Stimulated activated CD8-positive, alpha-beta memory T cell treated with anti-CD3 and anti-CD28 coated beads, Interleukin-7, amount 100 ng/mL, for 48 hours (primary cell): ENCODE data around the gene CADM1.

Source experiments
- DNase-seq, 2 donors: peaks; one replicate each; pipeline ENCODE4 v3.0.0-alpha.2; 2020; ENCODE audit warnings: low read depth in 1 of 2; ENCODE audit errors: extremely low read depth in 1 of 2

The CADM1 gene

DNA sequence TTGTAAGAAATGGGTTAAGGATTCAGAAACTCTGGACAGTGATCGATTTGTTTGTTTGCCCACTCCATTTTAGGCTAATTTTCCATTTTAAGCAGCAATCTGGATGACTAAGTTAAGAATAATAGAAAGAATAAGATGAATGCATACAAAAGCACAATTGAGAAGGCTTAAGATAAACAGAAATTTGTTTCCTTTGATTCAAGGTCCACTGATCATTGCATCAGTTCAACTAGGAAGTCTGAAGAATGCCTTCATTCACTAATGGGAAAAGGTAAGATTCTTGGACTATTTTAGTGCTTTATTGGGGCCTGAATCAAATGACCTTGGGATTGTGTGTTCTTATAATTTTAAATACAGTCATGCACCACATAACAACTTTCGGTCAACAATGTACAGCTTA is 140.8 kb downstream of the CADM1 start:
- DNase-seq, result no peak

GRCh38 chr11:115362997-115363396 is 141.2 kb downstream of the CADM1 start:
- DNase-seq, result no peak

DNA sequence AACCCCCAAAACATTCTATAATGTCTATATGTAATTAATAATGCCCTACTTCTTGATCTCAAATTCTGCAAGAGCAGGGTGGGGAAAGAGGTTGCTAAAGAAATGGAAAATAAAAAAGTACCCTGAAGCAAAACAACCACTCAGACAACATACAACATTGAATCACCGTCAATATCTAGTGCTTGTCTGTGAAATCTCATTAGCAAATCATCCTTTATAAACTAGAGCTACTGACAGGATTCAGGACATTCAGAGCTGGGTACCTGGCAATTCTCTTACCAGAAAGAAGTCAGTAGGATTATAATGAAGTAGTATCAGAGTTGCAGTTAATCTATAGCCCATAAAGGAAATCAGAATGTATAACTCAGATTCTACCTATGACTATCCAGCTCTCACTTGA is 143.2 kb downstream of the CADM1 start:
- DNase-seq, result no peak

GRCh38 chr11:115360186-115360824 is 143.9 kb downstream of the CADM1 start:
- DNase-seq, result no peak

- DNase-seq, result no peak
These were observed 147.1 kb downstream of the CADM1 start for GRCh38 chr11:115357066-115357465.

- no peak for DNase-seq
These were observed 151.3 kb downstream of the CADM1 start for GRCh38 chr11:115352805-115353485.

DNA sequence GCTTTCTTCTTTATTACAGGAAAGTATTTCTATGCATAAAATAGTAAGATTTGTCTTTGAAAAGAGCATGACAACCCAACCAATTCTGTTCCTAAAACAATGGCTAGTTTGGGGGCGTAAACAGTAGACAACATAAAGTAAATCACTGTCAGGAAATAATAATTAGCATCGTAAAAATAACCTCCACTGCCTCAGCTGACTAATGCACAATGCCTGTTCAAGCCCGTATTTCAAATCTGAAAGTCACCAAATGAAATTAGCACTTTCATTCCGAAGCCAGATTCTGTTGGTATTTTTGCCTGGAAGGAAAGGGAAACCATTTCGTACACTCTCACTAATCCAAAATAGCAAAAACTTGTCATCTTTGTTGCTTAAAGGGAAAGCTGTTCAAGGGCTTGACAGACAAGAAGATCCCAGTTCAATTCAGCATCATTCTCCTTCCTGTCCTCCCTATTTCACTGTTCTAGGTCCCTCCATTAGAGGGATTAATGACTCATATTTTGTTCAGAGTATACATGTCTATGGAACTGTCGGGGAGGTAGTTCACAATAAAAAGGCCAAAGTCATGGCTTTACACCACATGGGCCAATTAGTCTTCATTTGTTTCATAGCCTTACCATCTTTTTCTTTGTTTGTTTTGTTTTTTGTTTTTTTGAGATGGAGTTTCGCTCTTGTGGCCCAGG is 154.7 kb downstream of the CADM1 start:
- no peak for DNase-seq

- no peak for DNase-seq
These were observed 155.8 kb downstream of the CADM1 start for GRCh38 chr11:115348416-115348815.

GRCh38 chr11:115347106-115347505 is 157.1 kb downstream of the CADM1 start:
- DNase-seq, result no peak

DNA sequence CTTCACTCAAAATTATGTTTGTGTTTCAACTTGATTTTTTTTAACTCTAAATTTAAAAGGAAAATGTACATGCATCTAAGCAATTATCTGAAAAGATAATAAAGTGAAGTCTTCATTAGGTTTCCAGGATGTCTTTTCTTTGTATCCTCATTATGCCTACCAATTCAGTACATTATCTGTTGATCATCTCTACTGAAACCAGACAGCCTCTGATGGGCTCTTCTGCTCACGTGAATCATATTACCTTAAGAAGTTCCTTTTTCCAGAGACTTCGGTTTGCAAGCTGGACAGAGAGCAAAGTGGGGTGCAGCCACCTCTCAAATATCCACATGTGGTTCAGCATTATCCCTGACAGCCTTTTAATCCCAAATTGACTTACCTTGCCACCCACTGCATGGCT is 158.4 kb downstream of the CADM1 start:
- no peak for DNase-seq

GRCh38 chr11:115345361-115345760 is 158.9 kb downstream of the CADM1 start:
- DNase-seq, result no peak

GRCh38 chr11:115344846-115345245 is 159.4 kb downstream of the CADM1 start:
- no peak for DNase-seq

- DNase-seq, result no peak
These were observed 162.1 kb downstream of the CADM1 start for GRCh38 chr11:115342142-115342541.

DNA sequence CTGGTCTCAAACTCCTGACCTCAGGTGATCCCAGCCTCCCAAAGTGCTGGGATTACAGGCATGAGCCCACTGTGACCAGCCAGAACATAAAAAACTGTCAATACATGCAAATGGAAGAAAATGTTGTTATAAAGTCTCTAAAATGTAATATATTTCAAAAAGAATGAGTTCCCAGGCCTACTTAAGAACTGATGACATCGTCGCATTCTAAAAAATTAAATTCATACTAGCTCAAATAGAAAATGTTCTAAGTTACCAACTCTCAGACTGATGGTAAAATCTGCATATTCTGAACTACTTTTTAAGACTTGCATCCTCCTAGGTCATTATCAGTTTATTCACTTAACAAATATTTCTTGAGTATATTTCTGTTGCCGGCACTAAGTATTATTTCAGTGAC is 163.3 kb downstream of the CADM1 start:
- DNase-seq, result no peak

GRCh38 chr11:115338476-115338875 is 165.7 kb downstream of the CADM1 start:
- DNase-seq, result no peak

GRCh38 chr11:115334932-115335788 is 169.1 kb downstream of the CADM1 start:
- no peak for DNase-seq

- no peak for DNase-seq
These were observed 170.3 kb downstream of the CADM1 start for GRCh38 chr11:115333949-115334348.

DNA sequence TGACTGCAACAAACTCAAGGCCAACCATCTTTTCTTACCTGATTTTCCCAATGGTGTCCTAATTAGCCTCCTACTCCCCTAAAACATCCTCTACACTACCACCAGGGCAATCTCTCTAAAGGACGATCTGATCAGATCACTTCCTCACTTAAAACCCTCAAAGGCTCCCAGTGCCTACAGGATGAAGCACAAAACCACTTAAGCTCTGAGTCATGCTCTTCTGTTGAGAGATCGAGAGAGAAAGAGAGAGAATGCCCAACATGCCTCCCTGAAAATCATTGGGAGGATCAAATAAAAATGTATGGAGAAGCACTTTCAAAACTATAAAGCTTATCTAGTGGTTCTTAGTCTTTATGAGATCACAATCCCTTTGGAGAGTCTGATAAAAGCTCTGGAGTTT is 171.1 kb downstream of the CADM1 start:
- DNase-seq, result no peak

GRCh38 chr11:115330684-115331482 is 173.3 kb downstream of the CADM1 start:
- no peak for DNase-seq

- no peak for DNase-seq
These were observed 177.7 kb downstream of the CADM1 start for GRCh38 chr11:115326526-115326925.
